Epithelial cell of umbilical artery (primary cell): ENCODE data around the gene TAF4. TPM values are rescaled to one million over a fixed set of nuclear protein-coding genes. Genes with fewer than 3 reads are reported as not detected.

Experiments
- total RNA-seq: library from RNA; depleted of rRNA; stranded (reverse); fragments of >200 nt; gene quantifications from 2 replicates; pipeline ENCODE4 v1.2.3, GENCODE V29; 2014

Gene TAF4, protein sequence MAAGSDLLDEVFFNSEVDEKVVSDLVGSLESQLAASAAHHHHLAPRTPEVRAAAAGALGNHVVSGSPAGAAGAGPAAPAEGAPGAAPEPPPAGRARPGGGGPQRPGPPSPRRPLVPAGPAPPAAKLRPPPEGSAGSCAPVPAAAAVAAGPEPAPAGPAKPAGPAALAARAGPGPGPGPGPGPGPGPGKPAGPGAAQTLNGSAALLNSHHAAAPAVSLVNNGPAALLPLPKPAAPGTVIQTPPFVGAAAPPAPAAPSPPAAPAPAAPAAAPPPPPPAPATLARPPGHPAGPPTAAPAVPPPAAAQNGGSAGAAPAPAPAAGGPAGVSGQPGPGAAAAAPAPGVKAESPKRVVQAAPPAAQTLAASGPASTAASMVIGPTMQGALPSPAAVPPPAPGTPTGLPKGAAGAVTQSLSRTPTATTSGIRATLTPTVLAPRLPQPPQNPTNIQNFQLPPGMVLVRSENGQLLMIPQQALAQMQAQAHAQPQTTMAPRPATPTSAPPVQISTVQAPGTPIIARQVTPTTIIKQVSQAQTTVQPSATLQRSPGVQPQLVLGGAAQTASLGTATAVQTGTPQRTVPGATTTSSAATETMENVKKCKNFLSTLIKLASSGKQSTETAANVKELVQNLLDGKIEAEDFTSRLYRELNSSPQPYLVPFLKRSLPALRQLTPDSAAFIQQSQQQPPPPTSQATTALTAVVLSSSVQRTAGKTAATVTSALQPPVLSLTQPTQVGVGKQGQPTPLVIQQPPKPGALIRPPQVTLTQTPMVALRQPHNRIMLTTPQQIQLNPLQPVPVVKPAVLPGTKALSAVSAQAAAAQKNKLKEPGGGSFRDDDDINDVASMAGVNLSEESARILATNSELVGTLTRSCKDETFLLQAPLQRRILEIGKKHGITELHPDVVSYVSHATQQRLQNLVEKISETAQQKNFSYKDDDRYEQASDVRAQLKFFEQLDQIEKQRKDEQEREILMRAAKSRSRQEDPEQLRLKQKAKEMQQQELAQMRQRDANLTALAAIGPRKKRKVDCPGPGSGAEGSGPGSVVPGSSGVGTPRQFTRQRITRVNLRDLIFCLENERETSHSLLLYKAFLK
- 2.3 and 3.6 TPM in 2 replicates for total RNA-seq

DNA sequence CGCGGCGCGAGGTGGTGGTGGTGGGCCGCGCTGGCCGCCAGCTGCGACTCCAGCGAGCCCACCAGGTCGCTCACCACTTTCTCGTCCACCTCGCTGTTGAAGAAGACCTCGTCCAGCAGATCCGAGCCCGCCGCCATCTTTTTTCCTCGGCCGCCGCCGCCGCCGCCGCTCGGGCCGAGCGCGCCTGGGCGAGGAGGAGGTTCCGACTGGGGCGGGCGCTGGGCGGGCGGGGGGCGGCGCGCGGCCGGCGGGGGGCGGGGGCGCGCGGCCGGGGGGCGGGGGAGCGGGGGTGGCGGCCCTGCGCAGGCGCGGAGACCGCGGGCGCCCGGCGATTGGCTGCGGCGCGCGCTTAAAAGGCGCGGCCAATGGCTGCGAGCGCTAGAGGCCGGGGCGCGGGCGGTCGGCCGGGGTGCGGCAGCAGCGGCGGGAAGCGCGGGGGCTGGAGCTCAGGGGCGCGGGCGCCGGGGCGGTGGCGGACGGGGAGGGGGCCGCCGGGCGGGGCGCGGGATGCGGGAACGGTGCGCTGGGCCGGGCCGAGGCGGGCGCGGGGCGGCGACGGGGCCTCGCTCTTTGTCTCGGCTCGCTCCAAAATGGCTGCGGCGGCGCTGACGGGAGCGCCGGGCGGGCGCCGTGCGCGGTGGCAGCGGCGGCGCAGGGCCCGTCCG lies at the start of gene TAF4:
TSS of gene TAF4 (minus strand) at position 208 of the 665 bp plus-strand sequence. CDS start at position 137, 71 bp downstream.

Other genes with a start within 250 kb of the TAF4 start
- 28.3 and 30.1 TPM in 2 replicates for gene LSM14B, start 56.6 kb upstream of the TAF4 start, total RNA-seq
- gene PSMA7, start 77.5 kb upstream of the TAF4 start, total RNA-seq: 714 and 749 TPM in 2 replicates
- gene SS18L1, start 77.9 kb upstream of the TAF4 start, total RNA-seq: 6.7 and 8.8 TPM in 2 replicates
- gene MTG2, start 117.1 kb upstream of the TAF4 start, total RNA-seq: 19.3 and 25.0 TPM in 2 replicates
- not detected in 2 replicates for gene HRH3, start 154.4 kb upstream of the TAF4 start, total RNA-seq
- 16.2 and 20.5 TPM in 2 replicates for gene OSBPL2, start 172.6 kb upstream of the TAF4 start, total RNA-seq
- 149 and 150 TPM in 2 replicates for gene ADRM1, start 237.1 kb upstream of the TAF4 start, total RNA-seq